ENCODE results near the gene IFT122.
"Not testable (repeated sequence)": the region's sequence is repeated elsewhere in the genome, so short reads cannot be mapped to it uniquely, and the experiment has no call there.

IFT122 gene

GRCh38 chr3:129470861-129471260 lies 30.8 kb downstream of the IFT122 start:
- no peak for DNase-seq (ENCODE audit: low read depth in 3 of 3)

- no peak for DNase-seq (ENCODE audit: low read depth in 3 of 3)
Measured at GRCh38 chr3:129473067-129473768, 33.2 kb downstream of the IFT122 start.

GRCh38 chr3:129473769-129474152 lies 33.7 kb downstream of the IFT122 start:
- no peak for DNase-seq (ENCODE audit: low read depth in 3 of 3)

GRCh38 chr3:129474984-129475804 lies 35.2 kb downstream of the IFT122 start:
- DNase-seq (ENCODE audit: low read depth in 3 of 3): no peak

GRCh38 chr3:129475863-129476262 lies 35.8 kb downstream of the IFT122 start:
- DNase-seq (ENCODE audit: low read depth in 3 of 3): no peak

- DNase-seq (ENCODE audit: low read depth in 3 of 3): no peak
Measured at GRCh38 chr3:129476586-129476985, 36.6 kb downstream of the IFT122 start.

GRCh38 chr3:129481225-129481765 lies 41.3 kb downstream of the IFT122 start:
- DNase-seq (ENCODE audit: low read depth in 3 of 3): not testable (repeated sequence)

GRCh38 chr3:129481766-129482332 lies 41.8 kb downstream of the IFT122 start:
- DNase-seq (ENCODE audit: low read depth in 3 of 3): peak in 2 of 3 experiments; percentile 22 to 26

GRCh38 chr3:129482721-129483120 lies 42.7 kb downstream of the IFT122 start:
- no peak for DNase-seq (ENCODE audit: low read depth in 3 of 3)

- DNase-seq (ENCODE audit: low read depth in 3 of 3): no peak
Measured at GRCh38 chr3:129483870-129484269, 43.8 kb downstream of the IFT122 start.

- not testable (repeated sequence) for DNase-seq (ENCODE audit: low read depth in 3 of 3)
Measured at GRCh38 chr3:129485146-129485545, 45.1 kb downstream of the IFT122 start.

- DNase-seq (ENCODE audit: low read depth in 3 of 3): no peak
Measured at GRCh38 chr3:129485721-129486663, 46.0 kb downstream of the IFT122 start.

- no peak for DNase-seq (ENCODE audit: low read depth in 3 of 3)
Measured at GRCh38 chr3:129486664-129487035, 46.6 kb downstream of the IFT122 start.

- DNase-seq (ENCODE audit: low read depth in 3 of 3): no peak
Measured at GRCh38 chr3:129487183-129487867, 47.3 kb downstream of the IFT122 start.

- not testable (repeated sequence) for DNase-seq (ENCODE audit: low read depth in 3 of 3)
Measured at GRCh38 chr3:129487868-129488335, 47.9 kb downstream of the IFT122 start.

- DNase-seq (ENCODE audit: low read depth in 3 of 3): not testable (repeated sequence)
Measured at GRCh38 chr3:129489258-129489657, 49.2 kb downstream of the IFT122 start.

- peak in 2 of 3 experiments; percentile 7 to 23 for DNase-seq (ENCODE audit: low read depth in 3 of 3)
Measured at GRCh38 chr3:129490273-129490675, 50.2 kb downstream of the IFT122 start.

GRCh38 chr3:129491077-129491476 lies 51.1 kb downstream of the IFT122 start:
- DNase-seq (ENCODE audit: low read depth in 3 of 3): not testable (repeated sequence)

GRCh38 chr3:129491794-129492193 lies 51.8 kb downstream of the IFT122 start:
- no peak for DNase-seq (ENCODE audit: low read depth in 3 of 3)

GRCh38 chr3:129492691-129493090 lies 52.7 kb downstream of the IFT122 start:
- no peak for DNase-seq (ENCODE audit: low read depth in 3 of 3)

GRCh38 chr3:129493206-129493605 lies 53.2 kb downstream of the IFT122 start:
- no peak for DNase-seq (ENCODE audit: low read depth in 3 of 3)
